ENCODE measurements around the gene SULT1C4.
"Not testable (repeated sequence)": the region's sequence is repeated elsewhere in the genome, so short reads cannot be mapped to it uniquely, and the experiment has no call there.

SULT1C4 gene

GRCh38 chr2:108355906-108356734 lies 21.6 kb upstream of the SULT1C4 start:
- no peaks in the 10 kb centered on the region for H3K27me3 ChIP-seq (ENCODE audit: control insufficient read depth in 5 of 5, insufficient read depth in 4 of 5, low read length in 5 of 5)
- H3K9ac ChIP-seq (ENCODE audit: low read length in 5 of 5), result no peak overlapping the region
- peaks cover 0 to 21% (median 2%) of the 10 kb centered on the region in 5 donors for H3K4me1 ChIP-seq (ENCODE audit: control insufficient read depth in 5 of 5, insufficient read depth in 5 of 5, low read length in 5 of 5)

GRCh38 chr2:108359336-108359735 lies 18.4 kb upstream of the SULT1C4 start:
- not testable (repeated sequence) for H3K4me1 ChIP-seq (ENCODE audit: control insufficient read depth in 5 of 5, insufficient read depth in 5 of 5, low read length in 5 of 5); H3K4me3 ChIP-seq (ENCODE audit: low read depth in 1 of 5, low read length in 5 of 5); H3K9me3 ChIP-seq (ENCODE audit: control insufficient read depth in 5 of 5, low read length in 5 of 5); H3K27me3 ChIP-seq (ENCODE audit: control insufficient read depth in 5 of 5, insufficient read depth in 4 of 5, low read length in 5 of 5); H3K36me3 ChIP-seq (ENCODE audit: control insufficient read depth in 5 of 5, insufficient read depth in 5 of 5, low read length in 5 of 5); H3K27ac ChIP-seq (ENCODE audit: low read depth, low read length); H3K9ac ChIP-seq (ENCODE audit: low read length in 5 of 5)

More at GRCh38 chr2:108355906-108356734, 21.6 kb upstream of the SULT1C4 start:
- no peak overlapping the region for H3K4me3 ChIP-seq (ENCODE audit: low read depth in 1 of 5, low read length in 5 of 5)
- H3K9me3 ChIP-seq (ENCODE audit: control insufficient read depth in 5 of 5, low read length in 5 of 5), result no peaks in the 10 kb centered on the region
- H3K27ac ChIP-seq (ENCODE audit: low read depth, low read length), result no peak overlapping the region
- no peaks in the 10 kb centered on the region for H3K36me3 ChIP-seq (ENCODE audit: control insufficient read depth in 5 of 5, insufficient read depth in 5 of 5, low read length in 5 of 5)

DNA sequence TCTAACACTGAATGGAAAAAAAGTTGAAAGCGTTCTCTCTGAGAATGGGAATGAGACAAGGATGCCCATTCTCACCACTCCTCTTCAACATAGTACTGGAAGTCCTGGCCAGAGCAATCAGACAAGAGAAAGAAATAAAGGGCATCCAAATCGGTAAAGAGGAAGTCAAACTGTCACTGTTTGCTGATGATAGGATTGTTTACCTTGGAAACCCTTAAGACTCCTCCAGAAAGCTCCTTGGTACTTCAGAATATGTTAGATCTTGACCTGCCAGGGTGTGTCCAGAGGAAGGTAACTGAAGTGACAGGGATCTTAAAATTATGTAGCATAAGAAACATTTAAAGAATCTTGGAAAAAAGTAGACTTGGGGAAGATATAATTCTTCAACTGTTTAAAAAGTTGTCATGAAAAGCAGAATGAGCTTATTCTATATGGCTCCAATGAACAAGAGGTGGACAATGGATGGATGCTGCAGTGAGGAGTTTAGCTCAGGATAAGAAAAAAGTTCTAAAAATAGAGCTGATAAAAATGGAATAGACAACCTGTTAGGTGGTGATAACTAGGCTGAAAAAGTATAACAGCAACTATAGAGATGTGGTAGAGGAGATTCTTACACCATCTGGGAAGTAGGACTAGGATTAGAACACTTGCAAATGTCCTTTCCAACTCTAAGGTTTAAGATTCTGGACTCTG lies 16.8 kb upstream of the SULT1C4 start:
- Histone ChIP-seq H3K4me1 (ENCODE audit: control insufficient read depth in 5 of 5, insufficient read depth in 5 of 5, low read length in 5 of 5) (no peaks in the 10 kb centered on the region), H3K9ac (ENCODE audit: low read length in 5 of 5) (no peak overlapping the region), H3K27me3 (ENCODE audit: control insufficient read depth in 5 of 5, insufficient read depth in 4 of 5, low read length in 5 of 5) (no peaks in the 10 kb centered on the region), H3K36me3 (ENCODE audit: control insufficient read depth in 5 of 5, insufficient read depth in 5 of 5, low read length in 5 of 5) (no peaks in the 10 kb centered on the region), H3K27ac (ENCODE audit: low read depth, low read length) (no peak overlapping the region), H3K9me3 (ENCODE audit: control insufficient read depth in 5 of 5, low read length in 5 of 5) (peaks cover 0 to 9% (median 0%) of the 10 kb centered on the region in 5 donors), H3K4me3 (ENCODE audit: low read depth in 1 of 5, low read length in 5 of 5) (no peak overlapping the region)

- no peaks in the 10 kb centered on the region for H3K4me1 ChIP-seq (ENCODE audit: control insufficient read depth in 5 of 5, insufficient read depth in 5 of 5, low read length in 5 of 5)
- no peaks in the 10 kb centered on the region for H3K36me3 ChIP-seq (ENCODE audit: control insufficient read depth in 5 of 5, insufficient read depth in 5 of 5, low read length in 5 of 5)
- H3K9ac ChIP-seq (ENCODE audit: low read length in 5 of 5), result no peak overlapping the region
- H3K27ac ChIP-seq (ENCODE audit: low read depth, low read length), result no peak overlapping the region
- H3K9me3 ChIP-seq (ENCODE audit: control insufficient read depth in 5 of 5, low read length in 5 of 5), result peaks cover 0 to 9% (median 0%) of the 10 kb centered on the region in 5 donors
- H3K27me3 ChIP-seq (ENCODE audit: control insufficient read depth in 5 of 5, insufficient read depth in 4 of 5, low read length in 5 of 5), result no peaks in the 10 kb centered on the region
- H3K4me3 ChIP-seq (ENCODE audit: low read depth in 1 of 5, low read length in 5 of 5), result no peak overlapping the region
Measured at GRCh38 chr2:108363024-108363907, 14.5 kb upstream of the SULT1C4 start.

DNA sequence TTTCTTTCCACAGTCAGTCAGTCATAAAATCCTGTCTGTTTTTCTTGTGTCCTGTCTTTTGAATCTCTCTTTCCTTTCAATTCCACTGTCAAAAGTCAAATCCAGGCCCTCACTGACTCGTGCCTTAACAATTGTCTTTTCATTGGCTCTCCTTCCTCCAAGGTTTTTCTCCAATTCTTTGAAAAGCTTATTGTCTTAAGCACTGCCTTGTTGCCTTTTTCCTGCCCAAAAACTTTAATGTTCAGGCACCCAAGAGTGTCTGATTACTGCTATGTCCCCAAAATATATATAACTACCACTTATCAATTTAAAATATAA lies 13.9 kb upstream of the SULT1C4 start:
- no peak overlapping the region for H3K4me3 ChIP-seq (ENCODE audit: low read depth in 1 of 5, low read length in 5 of 5)
- H3K36me3 ChIP-seq (ENCODE audit: control insufficient read depth in 5 of 5, insufficient read depth in 5 of 5, low read length in 5 of 5), result no peaks in the 10 kb centered on the region
- H3K9ac ChIP-seq (ENCODE audit: low read length in 5 of 5), result no peak overlapping the region
- H3K9me3 ChIP-seq (ENCODE audit: control insufficient read depth in 5 of 5, low read length in 5 of 5), result peaks cover 0 to 9% (median 0%) of the 10 kb centered on the region in 5 donors
- no peak overlapping the region for H3K27ac ChIP-seq (ENCODE audit: low read depth, low read length)
- no peaks in the 10 kb centered on the region for H3K27me3 ChIP-seq (ENCODE audit: control insufficient read depth in 5 of 5, insufficient read depth in 4 of 5, low read length in 5 of 5)
- no peaks in the 10 kb centered on the region for H3K4me1 ChIP-seq (ENCODE audit: control insufficient read depth in 5 of 5, insufficient read depth in 5 of 5, low read length in 5 of 5)

DNA sequence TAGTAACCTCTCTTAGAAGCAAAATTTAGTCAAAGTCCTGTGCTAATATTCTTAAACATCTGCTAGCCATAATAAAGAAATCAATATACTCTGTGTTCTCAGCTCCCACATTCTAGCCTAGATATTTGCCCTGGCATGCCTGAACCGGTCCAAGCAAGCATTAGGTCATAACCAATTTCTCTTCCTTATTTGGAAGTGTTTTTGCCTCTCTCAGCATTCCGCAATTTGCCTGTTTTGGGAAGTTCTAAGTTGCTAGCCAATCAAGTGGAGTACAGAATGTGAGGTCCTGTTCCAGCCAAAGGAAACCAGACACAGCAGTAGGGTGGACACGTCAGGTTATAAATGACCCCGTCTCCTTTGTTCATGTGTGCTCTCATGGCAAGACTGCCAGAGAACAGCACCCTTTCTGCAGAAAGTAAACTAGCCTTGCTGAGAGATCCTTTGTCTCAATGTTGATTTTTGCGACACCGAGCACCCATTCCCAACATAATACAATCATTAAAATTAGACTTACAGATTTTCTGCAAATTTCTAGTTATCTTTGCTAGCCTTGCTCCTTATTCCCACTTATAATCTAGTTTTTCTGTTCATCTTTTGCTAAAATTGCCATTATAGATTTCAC lies 13.0 kb upstream of the SULT1C4 start:
- no peak overlapping the region for H3K9ac ChIP-seq (ENCODE audit: low read length in 5 of 5)
- no peaks in the 10 kb centered on the region for H3K27me3 ChIP-seq (ENCODE audit: control insufficient read depth in 5 of 5, insufficient read depth in 4 of 5, low read length in 5 of 5)
- H3K4me3 ChIP-seq (ENCODE audit: low read depth in 1 of 5, low read length in 5 of 5), result no peak overlapping the region
- H3K9me3 ChIP-seq (ENCODE audit: control insufficient read depth in 5 of 5, low read length in 5 of 5), result peaks cover 0 to 9% (median 0%) of the 10 kb centered on the region in 5 donors
- no peaks in the 10 kb centered on the region for H3K36me3 ChIP-seq (ENCODE audit: control insufficient read depth in 5 of 5, insufficient read depth in 5 of 5, low read length in 5 of 5)
- no peak overlapping the region for H3K27ac ChIP-seq (ENCODE audit: low read depth, low read length)
- no peaks in the 10 kb centered on the region for H3K4me1 ChIP-seq (ENCODE audit: control insufficient read depth in 5 of 5, insufficient read depth in 5 of 5, low read length in 5 of 5)

- Histone ChIP-seq H3K27me3 (ENCODE audit: control insufficient read depth in 5 of 5, insufficient read depth in 4 of 5, low read length in 5 of 5) (no peaks in the 10 kb centered on the region), H3K9ac (ENCODE audit: low read length in 5 of 5) (no peak overlapping the region), H3K27ac (ENCODE audit: low read depth, low read length) (no peak overlapping the region), H3K4me1 (ENCODE audit: control insufficient read depth in 5 of 5, insufficient read depth in 5 of 5, low read length in 5 of 5) (no peaks in the 10 kb centered on the region), H3K36me3 (ENCODE audit: control insufficient read depth in 5 of 5, insufficient read depth in 5 of 5, low read length in 5 of 5) (no peaks in the 10 kb centered on the region), H3K4me3 (ENCODE audit: low read depth in 1 of 5, low read length in 5 of 5) (no peak overlapping the region), H3K9me3 (ENCODE audit: control insufficient read depth in 5 of 5, low read length in 5 of 5) (peaks cover 0 to 9% (median 0%) of the 10 kb centered on the region in 5 donors)
Measured at GRCh38 chr2:108365656-108366055, 12.1 kb upstream of the SULT1C4 start.

DNA sequence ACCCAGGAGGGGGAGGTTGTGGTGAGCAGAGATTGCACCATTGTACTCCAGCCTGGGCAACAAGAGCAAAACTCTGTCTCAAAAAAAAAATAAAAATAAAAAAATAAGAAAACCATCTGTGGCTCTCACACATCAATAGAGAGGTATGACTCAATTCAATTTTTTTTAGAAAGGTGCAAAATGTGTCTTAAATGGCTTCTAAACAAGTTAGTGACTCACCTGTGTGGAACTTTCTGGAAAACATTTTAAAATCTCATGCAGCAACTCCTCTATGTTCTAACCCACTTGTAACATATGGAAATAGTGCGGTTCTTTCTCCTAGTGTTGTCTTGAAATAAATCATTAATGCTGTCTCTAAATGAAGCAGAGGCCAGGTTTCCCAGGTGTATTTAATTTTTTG lies 10.7 kb upstream of the SULT1C4 start:
- Histone ChIP-seq H3K9ac (ENCODE audit: low read length in 5 of 5) (no peak overlapping the region), H3K27me3 (ENCODE audit: control insufficient read depth in 5 of 5, insufficient read depth in 4 of 5, low read length in 5 of 5) (no peaks in the 10 kb centered on the region), H3K4me1 (ENCODE audit: control insufficient read depth in 5 of 5, insufficient read depth in 5 of 5, low read length in 5 of 5) (no peaks in the 10 kb centered on the region), H3K27ac (ENCODE audit: low read depth, low read length) (no peak overlapping the region), H3K36me3 (ENCODE audit: control insufficient read depth in 5 of 5, insufficient read depth in 5 of 5, low read length in 5 of 5) (no peaks in the 10 kb centered on the region), H3K4me3 (ENCODE audit: low read depth in 1 of 5, low read length in 5 of 5) (no peak overlapping the region), H3K9me3 (ENCODE audit: control insufficient read depth in 5 of 5, low read length in 5 of 5) (peaks cover 0 to 9% (median 0%) of the 10 kb centered on the region in 5 donors)

GRCh38 chr2:108367561-108368175 lies 10.1 kb upstream of the SULT1C4 start:
- Histone ChIP-seq H3K36me3 (ENCODE audit: control insufficient read depth in 5 of 5, insufficient read depth in 5 of 5, low read length in 5 of 5) (no peaks in the 10 kb centered on the region), H3K9ac (ENCODE audit: low read length in 5 of 5) (no peak overlapping the region), H3K27me3 (ENCODE audit: control insufficient read depth in 5 of 5, insufficient read depth in 4 of 5, low read length in 5 of 5) (no peaks in the 10 kb centered on the region), H3K4me1 (ENCODE audit: control insufficient read depth in 5 of 5, insufficient read depth in 5 of 5, low read length in 5 of 5) (no peaks in the 10 kb centered on the region), H3K27ac (ENCODE audit: low read depth, low read length) (no peak overlapping the region), H3K4me3 (ENCODE audit: low read depth in 1 of 5, low read length in 5 of 5) (no peak overlapping the region), H3K9me3 (ENCODE audit: control insufficient read depth in 5 of 5, low read length in 5 of 5) (peaks cover 0 to 9% (median 0%) of the 10 kb centered on the region in 5 donors)
